Measurements from ENCODE around the gene BRD4.

The BRD4 gene

GRCh38 chr19:15248106-15248505, 84.2 kb downstream of the BRD4 start:
- DNase-seq (ENCODE audit: low read depth) = no peak

GRCh38 chr19:15247107-15248014, 85.0 kb downstream of the BRD4 start:
- DNase-seq (ENCODE audit: low read depth) = no peak

- DNase-seq (ENCODE audit: low read depth) = no peak
These were observed 86.2 kb downstream of the BRD4 start for GRCh38 chr19:15246198-15246481.

GRCh38 chr19:15245370-15246197, 86.8 kb downstream of the BRD4 start:
- DNase-seq (ENCODE audit: low read depth) = no peak

GRCh38 chr19:15244808-15245207, 87.5 kb downstream of the BRD4 start:
- no peak for DNase-seq (ENCODE audit: low read depth)

GRCh38 chr19:15244106-15244803, 88.1 kb downstream of the BRD4 start:
- DNase-seq (ENCODE audit: low read depth) = no peak

- no peak for DNase-seq (ENCODE audit: low read depth)
These were observed 88.9 kb downstream of the BRD4 start for GRCh38 chr19:15243236-15243957.

- no peak for DNase-seq (ENCODE audit: low read depth)
These were observed 91.0 kb downstream of the BRD4 start for GRCh38 chr19:15241259-15241910.

GRCh38 chr19:15240515-15240914, 91.8 kb downstream of the BRD4 start:
- no peak for DNase-seq (ENCODE audit: low read depth)

GRCh38 chr19:15239337-15239949, 92.9 kb downstream of the BRD4 start:
- no peak for DNase-seq (ENCODE audit: low read depth)

GRCh38 chr19:15238639-15239155, 93.6 kb downstream of the BRD4 start:
- DNase-seq (ENCODE audit: low read depth) = no peak

GRCh38 chr19:15237759-15238638, 94.3 kb downstream of the BRD4 start:
- DNase-seq (ENCODE audit: low read depth) = no peak

GRCh38 chr19:15236886-15237285, 95.5 kb downstream of the BRD4 start:
- no peak for DNase-seq (ENCODE audit: low read depth)

GRCh38 chr19:15235781-15236180, 96.6 kb downstream of the BRD4 start:
- DNase-seq (ENCODE audit: low read depth) = no peak

GRCh38 chr19:15234431-15235130, 97.8 kb downstream of the BRD4 start:
- DNase-seq (ENCODE audit: low read depth) = no peak

- DNase-seq (ENCODE audit: low read depth) = no peak
These were observed 101.1 kb downstream of the BRD4 start for GRCh38 chr19:15231271-15231670.

- no peak for DNase-seq (ENCODE audit: low read depth)
These were observed 105.1 kb downstream of the BRD4 start for GRCh38 chr19:15227261-15227660.

GRCh38 chr19:15225760-15226159, 106.6 kb downstream of the BRD4 start:
- DNase-seq (ENCODE audit: low read depth) = no peak

Data from GM04504 (cell line).